PC-3 (cell line): ENCODE data around the gene TCERG1. TPM values are rescaled to one million over a fixed set of nuclear protein-coding genes. Genes with fewer than 3 reads are reported as not detected.
A peak's percentile ranks its signal among the peaks of the same experiment; 100 is the strongest.

Experiments used
- ATAC-seq: fragments of 200-7000 bp; cut with Tn5 transposase; 2 replicates; pipeline ENCODE4 v1.9.1; 2020; ENCODE audit warnings: mild to moderate bottlenecking, moderate library complexity
- Bru-seq: library from RNA; stranded (reverse); fragments of 400-500 nt; gene quantifications from one replicate; lab custom pipeline; 2021; lab: Mats Ljungman, UMichigan
- BruChase-seq, 2 experiments: library from RNA; stranded (reverse); fragments of 400-500 nt; gene quantifications; one replicate each; lab custom pipeline; 2021; lab: Mats Ljungman, UMichigan
- BruUV-seq: library from RNA; stranded (reverse); fragments of 400-500 nt; replicated peaks from 2 replicates; lab custom pipeline; 2021; lab: Mats Ljungman, UMichigan
- CTCF ChIA-PET: fragments of 300-600 bp; sonication (Branson Sonifier 250); formaldehyde crosslinking; loops from one replicate; lab custom pipeline; 2022; ENCODE audit warnings: antibody characterized with exemption; lab: Charles Lee
- POLR2A ChIA-PET: fragments of 300-600 bp; sonication (Branson Sonifier 250); formaldehyde crosslinking; loops from one replicate; lab custom pipeline; 2022; ENCODE audit warnings: antibody characterized with exemption; ENCODE audit not compliant: unreplicated experiment; lab: Charles Lee
- DNase-seq: peaks from one replicate; pipeline ENCODE4 v3.0.0-alpha.2; 2015
- H2AFZ ChIP-seq: fragments of 300-600 bp; sonication (generic); 2 replicates; pipeline ENCODE4 v1.6.0; 2016; ENCODE audit warnings: antibody characterized with exemption, low read length
- H3F3A ChIP-seq: fragments of 300-600 bp; sonication (generic); one replicate; pipeline ENCODE4 v1.6.0; 2017; ENCODE audit warnings: antibody characterized with exemption, low read length, control low read depth, mild to moderate bottlenecking; ENCODE audit not compliant: unreplicated experiment
- H3K27ac ChIP-seq: fragments of 300-600 bp; sonication (generic); 2 replicates; pipeline ENCODE4 v1.5.1; 2016; ENCODE audit warnings: mild to moderate bottlenecking, low read length
- H3K27me3 ChIP-seq: fragments of 300-600 bp; sonication (generic); 2 replicates; pipeline ENCODE4 v1.6.1; 2016; ENCODE audit warnings: low read length, mixed read lengths
- H3K36me3 ChIP-seq: fragments of 300-600 bp; sonication (generic); 2 replicates; pipeline ENCODE4 v1.6.1; 2016; ENCODE audit warnings: low read depth, mixed run types, low read length, mixed read lengths
- H3K4me1 ChIP-seq: fragments of 300-600 bp; sonication (generic); 2 replicates; pipeline ENCODE4 v1.5.1; 2016; ENCODE audit warnings: low read length; ENCODE audit not compliant: insufficient read depth
- H3K4me2 ChIP-seq: fragments of 300-600 bp; sonication (generic); 2 replicates; pipeline ENCODE4 v1.6.0; 2016; ENCODE audit warnings: low read length
- H3K4me3 ChIP-seq: fragments of 300-600 bp; sonication (generic); 2 replicates; pipeline ENCODE4 v1.5.1; 2016; ENCODE audit warnings: mild to moderate bottlenecking, low read length, mixed read lengths
- H3K79me2 ChIP-seq: fragments of 300-600 bp; sonication (generic); 2 replicates; pipeline ENCODE4 v1.6.1; 2017; ENCODE audit warnings: low read length, mixed read lengths
- H3K9ac ChIP-seq: fragments of 300-600 bp; sonication (generic); 2 replicates; pipeline ENCODE4 v1.6.0; 2016; ENCODE audit warnings: mild to moderate bottlenecking, low read length
- H3K9me2 ChIP-seq: fragments of 300-600 bp; sonication (generic); replicated peaks from 2 replicates; pipeline ENCODE4 v1.6.1; 2016; ENCODE audit warnings: mixed run types, low read length, mixed read lengths
- H3K9me3 ChIP-seq: fragments of 300-600 bp; sonication (generic); 2 replicates; pipeline ENCODE4 v1.6.1; 2016; ENCODE audit warnings: low read length, mixed read lengths
- H4K20me1 ChIP-seq: fragments of 300-600 bp; sonication (generic); 2 replicates; pipeline ENCODE4 v1.6.1; 2016; ENCODE audit warnings: low read length, mixed read lengths
- EZH2 ChIP-seq: fragments of 300-600 bp; sonication (generic); IDR thresholded peaks from one replicate; pipeline ENCODE4 v1.6.1; 2017; ENCODE audit warnings: antibody characterized with exemption, mild to moderate bottlenecking, low read length; ENCODE audit not compliant: unreplicated experiment
- EZH2phosphoT487 ChIP-seq: fragments of 300-600 bp; sonication (generic); IDR thresholded peaks from 2 replicates; pipeline ENCODE4 v1.6.1; 2018; ENCODE audit warnings: mild to moderate bottlenecking, antibody characterized with exemption, low read length, borderline replicate concordance
- intact Hi-C: fragments of 100-400 bp; cut with micrococcal nuclease; formaldehyde crosslinking; loops from 2 replicates; pipeline ENCODE4 v1.9.0; 2023
- long read RNA-seq: library from polyadenylated mRNA; unstranded; transcript quantifications from one replicate; pipeline ENCODE4 v2.0.0, GENCODE V29; 2021; ENCODE audit not compliant: unreplicated experiment
- total RNA-seq: library from RNA; depleted of rRNA; stranded (reverse); fragments of >200 nt; gene quantifications from 2 replicates; pipeline ENCODE4 v1.2.3, GENCODE V29; 2014; rRNA removed
- TF ChIP-seq, protein P1 (sequence below): fragments of 300-600 bp; sonication (generic); conservative IDR thresholded peaks from 2 replicates; pipeline ENCODE4 v1.5.1; 2017; ENCODE audit warnings: antibody characterized with exemption, low read depth, mild to moderate bottlenecking, low read length

The TCERG1 gene
- total RNA-seq, result 86.0 and 96.9 TPM in 2 replicates
- percentile 97 among the genes with signal in this experiment for Bru-seq, nascent RNA
- percentile 96 among the genes with signal in this experiment for BruChase-seq, experiment 1, labeled RNA remaining after a 6-hour chase
- BruChase-seq, experiment 2, labeled RNA remaining after a 2-hour chase, result percentile 97 among the genes with signal in this experiment
- long read RNA-seq, full-length matches to known transcripts, result 24 of 102 reads
- long read RNA-seq, partial matches to known transcripts, result 57 of 102 reads
- long read RNA-seq, other reads (novel, unspliced or antisense), result 21 of 102 reads

- intact Hi-C loops, result loop anchor here (2.0 to 10.0 kb wide), 4 partner anchors 82 to 482 kb away; partner anchors contain the start of genes LARS1 and RBM27
- H3K9ac ChIP-seq, result peak within 1 kb of the TSS; percentile 99
- H3K4me3 ChIP-seq, result peak within 1 kb of the TSS; percentile 77
- no peaks in the 10 kb centered on the region for H3K9me3 ChIP-seq
- peak within 1 kb of the TSS; percentile 82 for H2AFZ ChIP-seq
- DNase-seq (peak; percentile 100), ATAC-seq (peak; percentile 91)
- no peaks in the 10 kb centered on the region for H3F3A ChIP-seq
- H3K27ac ChIP-seq, result peak within 1 kb of the TSS; percentile 77
- H3K36me3 ChIP-seq, result no peaks in the 10 kb centered on the region
- no peaks in the 10 kb centered on the region for H3K27me3 ChIP-seq
- POLR2A ChIA-PET, result no interaction called here
- peak within 1 kb of the TSS; percentile 91 for H3K4me2 ChIP-seq
- TF ChIP-seq EZH2, result no peak
- TF ChIP-seq, protein P1, sequence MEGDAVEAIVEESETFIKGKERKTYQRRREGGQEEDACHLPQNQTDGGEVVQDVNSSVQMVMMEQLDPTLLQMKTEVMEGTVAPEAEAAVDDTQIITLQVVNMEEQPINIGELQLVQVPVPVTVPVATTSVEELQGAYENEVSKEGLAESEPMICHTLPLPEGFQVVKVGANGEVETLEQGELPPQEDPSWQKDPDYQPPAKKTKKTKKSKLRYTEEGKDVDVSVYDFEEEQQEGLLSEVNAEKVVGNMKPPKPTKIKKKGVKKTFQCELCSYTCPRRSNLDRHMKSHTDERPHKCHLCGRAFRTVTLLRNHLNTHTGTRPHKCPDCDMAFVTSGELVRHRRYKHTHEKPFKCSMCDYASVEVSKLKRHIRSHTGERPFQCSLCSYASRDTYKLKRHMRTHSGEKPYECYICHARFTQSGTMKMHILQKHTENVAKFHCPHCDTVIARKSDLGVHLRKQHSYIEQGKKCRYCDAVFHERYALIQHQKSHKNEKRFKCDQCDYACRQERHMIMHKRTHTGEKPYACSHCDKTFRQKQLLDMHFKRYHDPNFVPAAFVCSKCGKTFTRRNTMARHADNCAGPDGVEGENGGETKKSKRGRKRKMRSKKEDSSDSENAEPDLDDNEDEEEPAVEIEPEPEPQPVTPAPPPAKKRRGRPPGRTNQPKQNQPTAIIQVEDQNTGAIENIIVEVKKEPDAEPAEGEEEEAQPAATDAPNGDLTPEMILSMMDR, result peak; percentile 93
- H3K9me2 ChIP-seq, result no peaks in the 10 kb centered on the region
- H4K20me1 ChIP-seq, result peaks cover 39% of the 10 kb centered on the region
- peaks cover 50% of the 10 kb centered on the region for H3K79me2 ChIP-seq
- CTCF ChIA-PET, result interaction anchor here (0.5 to 1.0 kb wide), 4 partner anchors 22 to 217 kb away, joined by 3 to 4 read pairs (median 4); no protein-coding TSS in a partner anchor
- peaks cover 33% of the 10 kb centered on the region for H3K4me1 ChIP-seq
- BruUV-seq, result no TSS peak
Observed at GRCh38 chr5:146446861-146447733, at the start of gene TCERG1. Gene TCERG1 (plus strand): TSS chr5:146447333. CDS start chr5:146447350, 17 bp downstream.

- CTCF ChIA-PET, result no interaction called here
- intact Hi-C loops, result no loop called here
- POLR2A ChIA-PET, result no interaction called here
- TF ChIP-seq EZH2phosphoT487 (no peak), EZH2 (no peak)
- TF ChIP-seq, protein P1, result no peak
- H3K4me1 ChIP-seq, result no peaks in the 10 kb centered on the region
- ATAC-seq (no peak), DNase-seq (no peak)
- H2AFZ ChIP-seq, result no peak overlapping the region
- no peaks in the 10 kb centered on the region for H4K20me1 ChIP-seq
- H3K9ac ChIP-seq, result no peak overlapping the region
- H3K27ac ChIP-seq, result no peak overlapping the region
- no peaks in the 10 kb centered on the region for H3F3A ChIP-seq
- no peak overlapping the region for H3K4me2 ChIP-seq
- no peaks in the 10 kb centered on the region for H3K9me2 ChIP-seq
- peaks cover 81% of the 10 kb centered on the region for H3K27me3 ChIP-seq
- H3K9me3 ChIP-seq, result no peaks in the 10 kb centered on the region
- no TSS peak for BruUV-seq
- no peaks in the 10 kb centered on the region for H3K36me3 ChIP-seq
- H3K79me2 ChIP-seq, result no peaks in the 10 kb centered on the region
- no peak overlapping the region for H3K4me3 ChIP-seq
Observed at GRCh38 chr5:146398826-146399225, 48.3 kb upstream of the TCERG1 start.
